D721Med (cell line): ENCODE data around the gene SETD3.
A peak's percentile ranks its signal among the peaks of the same experiment; 100 is the strongest.

ENCODE experiments used
- DNase-seq: peaks from one replicate; pipeline ENCODE4 v3.0.0; 2011; ENCODE audit warnings: low spot score; ENCODE audit not compliant: insufficient read length
- FAIRE-seq: peaks from 2 replicates; lab custom pipeline; 2011; peaks lifted over from hg19 to GRCh38; lab: Jason Lieb, UNC
- TF ChIP-seq, protein P1 (sequence below): IDR thresholded peaks from 2 replicates; pipeline ENCODE4 v1.5.1; 2012; ENCODE audit warnings: mild to moderate bottlenecking, control low read depth; ENCODE audit not compliant: insufficient read depth; ENCODE audit errors: missing control alignments

Gene SETD3

DNA sequence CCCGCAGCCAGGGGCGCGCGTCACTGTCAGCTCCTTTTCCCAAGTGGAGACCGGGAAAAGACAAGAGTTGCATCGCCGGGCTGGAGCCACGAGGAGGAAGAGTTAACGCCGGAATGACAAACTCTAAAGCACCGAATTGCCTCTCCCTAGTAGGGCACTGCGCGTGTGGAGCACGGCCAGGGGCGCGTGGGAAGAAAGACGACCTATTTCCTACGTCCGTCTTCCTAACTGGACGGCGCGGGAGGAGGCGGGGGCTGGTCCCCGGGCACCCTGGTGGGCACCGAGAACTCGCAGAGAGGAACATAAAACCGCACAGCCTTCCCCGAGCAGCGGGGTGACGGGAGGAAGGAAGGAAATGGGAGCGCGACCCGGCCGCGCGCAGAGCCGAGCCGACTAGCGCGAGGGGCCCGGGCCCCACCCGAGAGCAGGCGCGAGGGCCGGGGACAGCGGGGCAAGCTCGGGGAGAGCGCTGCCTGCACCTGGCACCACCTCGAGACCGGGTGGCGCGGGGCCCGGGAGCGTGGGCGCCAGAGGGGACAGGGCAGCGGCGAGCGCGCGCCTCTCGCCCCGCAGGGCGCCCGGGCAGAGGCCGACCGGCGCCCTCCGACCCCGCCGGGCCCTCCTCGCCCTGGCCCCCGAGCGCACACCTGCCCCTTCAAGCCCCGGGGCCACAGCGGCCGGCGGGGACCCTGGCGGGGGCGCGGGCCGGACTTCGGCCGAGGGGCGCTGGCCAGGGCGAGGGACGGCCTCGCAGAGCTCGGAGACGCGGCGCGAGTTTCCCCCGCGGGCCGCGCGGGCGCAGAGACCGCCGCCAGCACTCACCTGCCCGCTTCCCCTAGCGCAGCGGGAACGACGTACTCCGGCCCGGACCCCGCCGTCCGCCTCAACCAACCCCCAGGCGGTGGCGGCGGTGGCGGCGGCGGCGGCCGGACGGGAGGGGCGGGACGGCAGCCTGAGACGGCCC lies at the start of gene SETD3:
Gene SETD3 (minus strand): TSS at position 954 of the 964 bp plus-strand sequence. CDS start 15,054 bp downstream, outside the sequence.
- DNase-seq (no peak), FAIRE-seq (no peak)
- TF ChIP-seq, protein P1, sequence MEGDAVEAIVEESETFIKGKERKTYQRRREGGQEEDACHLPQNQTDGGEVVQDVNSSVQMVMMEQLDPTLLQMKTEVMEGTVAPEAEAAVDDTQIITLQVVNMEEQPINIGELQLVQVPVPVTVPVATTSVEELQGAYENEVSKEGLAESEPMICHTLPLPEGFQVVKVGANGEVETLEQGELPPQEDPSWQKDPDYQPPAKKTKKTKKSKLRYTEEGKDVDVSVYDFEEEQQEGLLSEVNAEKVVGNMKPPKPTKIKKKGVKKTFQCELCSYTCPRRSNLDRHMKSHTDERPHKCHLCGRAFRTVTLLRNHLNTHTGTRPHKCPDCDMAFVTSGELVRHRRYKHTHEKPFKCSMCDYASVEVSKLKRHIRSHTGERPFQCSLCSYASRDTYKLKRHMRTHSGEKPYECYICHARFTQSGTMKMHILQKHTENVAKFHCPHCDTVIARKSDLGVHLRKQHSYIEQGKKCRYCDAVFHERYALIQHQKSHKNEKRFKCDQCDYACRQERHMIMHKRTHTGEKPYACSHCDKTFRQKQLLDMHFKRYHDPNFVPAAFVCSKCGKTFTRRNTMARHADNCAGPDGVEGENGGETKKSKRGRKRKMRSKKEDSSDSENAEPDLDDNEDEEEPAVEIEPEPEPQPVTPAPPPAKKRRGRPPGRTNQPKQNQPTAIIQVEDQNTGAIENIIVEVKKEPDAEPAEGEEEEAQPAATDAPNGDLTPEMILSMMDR, result no peak

DNA sequence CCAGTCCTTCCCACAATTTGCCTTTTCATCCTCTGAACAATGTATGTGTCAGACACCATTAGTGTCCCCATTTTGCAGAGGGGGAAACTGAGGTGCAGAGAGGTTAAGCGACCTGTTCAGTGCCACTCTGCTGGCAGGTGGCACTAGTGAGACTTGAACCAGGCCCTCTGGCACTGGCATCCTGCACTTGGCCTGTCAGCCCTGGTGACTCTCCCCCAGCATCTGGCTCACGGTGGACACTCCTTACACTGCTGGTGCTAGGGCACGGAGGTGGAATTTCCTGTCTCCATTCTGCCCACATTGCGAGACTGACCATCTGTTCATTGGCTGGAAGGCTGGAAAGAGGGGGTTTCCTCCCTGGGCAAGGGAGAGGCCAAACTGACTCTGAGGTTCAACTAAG lies 49.2 kb upstream of the SETD3 start:
- TF ChIP-seq, protein P1, result peak; percentile 13
- DNase-seq (no peak), FAIRE-seq (no peak)

DNA sequence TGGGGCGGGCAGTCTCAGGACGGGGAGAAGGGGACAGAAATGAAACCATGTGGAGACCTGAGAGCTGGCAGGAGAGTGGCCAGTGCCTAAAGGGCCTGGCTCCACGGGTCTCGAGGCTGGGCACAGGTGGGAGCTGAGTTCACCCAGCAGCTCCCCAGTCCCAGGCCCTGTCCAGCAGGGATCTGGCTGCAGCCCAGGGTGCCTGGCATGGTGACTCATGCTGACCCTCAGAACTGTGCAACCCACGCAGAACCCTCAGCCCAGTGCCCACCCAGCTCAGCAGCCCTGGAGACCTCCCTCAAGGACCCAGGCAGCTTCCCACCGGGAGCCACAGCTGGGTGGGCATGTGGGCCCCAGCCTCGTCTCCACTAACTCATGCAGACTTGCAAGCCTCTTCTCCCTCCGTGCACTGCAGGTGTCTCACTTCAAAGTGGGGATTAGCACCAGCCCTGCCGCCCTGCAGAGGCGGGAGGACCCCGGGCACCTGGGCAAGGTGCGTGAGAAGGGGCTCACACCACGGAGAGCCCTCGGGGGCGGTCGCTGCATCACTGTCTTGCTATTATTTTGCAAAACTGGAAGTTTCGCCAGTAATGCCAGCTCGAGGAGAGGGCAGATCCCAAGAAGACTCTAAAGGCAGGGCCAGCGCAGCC lies 46.9 kb upstream of the SETD3 start:
- FAIRE-seq (no peak), DNase-seq (no peak)
- TF ChIP-seq, protein P1, result no peak

DNA sequence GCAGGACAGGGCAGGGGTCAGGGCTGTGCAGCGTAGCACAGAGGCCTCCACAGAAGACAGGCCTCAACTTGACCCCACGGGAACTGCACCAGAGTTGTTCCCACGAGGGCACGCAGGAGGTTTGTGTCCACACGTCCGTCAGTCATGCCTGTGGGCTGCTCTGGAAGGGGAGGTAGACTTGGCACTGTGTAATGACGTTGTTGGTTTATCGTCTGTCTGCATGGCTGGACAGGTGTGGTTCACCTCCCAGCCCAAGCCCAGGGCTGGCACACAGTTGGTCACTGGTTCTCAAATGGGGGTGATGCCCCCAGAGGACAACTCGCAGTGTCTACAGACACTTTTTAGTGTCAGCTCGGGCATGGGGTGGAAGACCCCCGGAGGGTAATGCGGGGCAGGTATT lies 46.4 kb upstream of the SETD3 start:
- TF ChIP-seq, protein P1, result no peak
- DNase-seq (no peak), FAIRE-seq (no peak)

DNA sequence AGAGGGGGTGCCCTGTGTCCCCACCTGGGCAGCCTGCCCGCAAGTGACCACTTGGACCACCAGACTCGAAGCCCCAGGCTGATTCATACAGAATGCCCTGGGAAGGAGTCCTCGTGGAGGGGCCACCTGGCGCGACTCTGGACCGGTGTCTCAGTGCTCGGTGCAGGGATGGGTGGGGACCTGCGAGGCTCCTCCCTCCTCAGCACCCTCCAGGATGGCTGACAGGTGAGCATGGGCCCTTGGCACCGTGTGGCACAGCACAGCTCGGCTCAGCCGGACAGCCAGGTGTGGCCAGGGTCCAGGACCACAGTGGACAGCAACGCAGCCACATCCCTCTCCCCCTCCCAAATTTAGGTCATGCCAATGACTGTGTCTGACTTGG lies 45.0 kb upstream of the SETD3 start:
- TF ChIP-seq, protein P1, result no peak
- FAIRE-seq, result no peak
- no peak for DNase-seq

DNA sequence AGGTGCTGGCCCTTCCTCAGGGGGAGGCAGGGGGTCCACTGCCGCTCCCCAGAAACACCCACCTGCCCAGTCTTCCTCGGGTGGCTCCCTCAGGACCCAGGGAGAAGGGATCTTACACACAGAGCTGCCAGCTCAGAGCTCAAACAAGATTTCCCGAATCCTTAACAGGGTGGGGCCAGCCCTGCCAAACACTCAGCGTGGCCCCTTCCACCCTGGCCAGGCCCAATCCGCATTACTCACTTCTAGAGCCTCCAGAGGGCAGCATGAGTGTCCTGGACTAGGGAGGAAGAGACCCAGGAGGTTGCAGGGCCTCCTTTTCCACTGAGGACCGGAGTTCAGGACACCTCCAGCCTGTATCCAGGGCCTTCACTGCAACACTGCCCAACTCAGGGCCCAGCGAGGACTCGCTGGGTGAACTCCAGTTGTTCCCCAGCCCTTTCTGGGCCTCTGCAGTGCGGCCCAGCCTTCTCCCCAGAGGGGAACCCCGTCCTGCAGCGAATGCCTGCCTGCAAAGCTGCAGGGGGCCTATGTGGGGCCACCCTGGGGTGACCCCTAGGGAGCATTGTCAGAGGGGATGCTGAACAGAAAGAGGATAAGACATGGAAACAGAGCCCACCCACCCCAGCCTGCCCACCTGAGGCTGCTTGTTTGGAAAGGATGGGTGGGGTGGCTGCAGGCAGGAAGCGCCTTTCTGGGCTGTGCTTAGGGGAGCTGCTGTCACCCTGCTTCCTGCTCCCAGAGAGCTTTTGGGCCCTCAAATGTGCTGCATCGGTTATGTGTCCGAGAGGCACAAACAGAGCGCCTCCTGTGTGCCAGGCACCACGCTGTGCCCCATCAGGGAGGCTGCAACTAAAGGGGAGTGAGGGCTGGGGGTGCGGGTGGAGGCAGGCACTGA lies 44.4 kb upstream of the SETD3 start:
- DNase-seq, result peak; percentile 47
- TF ChIP-seq, protein P1, result peak; percentile 30

More for the DNA sequence above, 44.4 kb upstream of the SETD3 start:
- FAIRE-seq, result no peak
